GM12878 (cell line): ENCODE results near the gene PGK1. TPM values are rescaled to one million over a fixed set of nuclear protein-coding genes. Genes with fewer than 3 reads are reported as not detected.
A peak's percentile ranks its signal among the peaks of the same experiment; 100 is the strongest.

Experiments
- ASH2L ChIP-seq: fragments of 300-600, 200-600 bp; sonication (generic); IDR thresholded peaks from 2 replicates; pipeline ENCODE4 v1.6.1; 2017; ENCODE audit warnings: low read depth, mild to moderate bottlenecking, borderline replicate concordance
- CBX3 ChIP-seq: fragments of 200-600 bp; sonication (generic); IDR thresholded peaks from 2 replicates; pipeline ENCODE4 v1.6.1; 2016; ENCODE audit warnings: low read depth, borderline replicate concordance
- ESRRA ChIP-seq: IDR thresholded peaks from 2 replicates; pipeline ENCODE4 v1.6.1; 2012; ENCODE audit warnings: mild to moderate bottlenecking, low read length, improper control_type of control experiment
- NFYA ChIP-seq: IDR thresholded peaks from 2 replicates; pipeline ENCODE4 v1.6.1; 2011; ENCODE audit warnings: low read depth, mild to moderate bottlenecking, low read length, improper control_type of control experiment, borderline replicate concordance
- NFYB ChIP-seq: IDR thresholded peaks from 2 replicates; pipeline ENCODE4 v1.6.1; 2011; ENCODE audit warnings: low read depth, mild to moderate bottlenecking, low read length, improper control_type of control experiment, moderate library complexity; ENCODE audit not compliant: insufficient read depth
- POU2F2 ChIP-seq: IDR thresholded peaks from 3 replicates; pipeline ENCODE4 v1.6.1; 2011; ENCODE audit warnings: low read depth, mild to moderate bottlenecking, low read length, borderline replicate concordance
- RCOR1 ChIP-seq: conservative IDR thresholded peaks from 2 replicates; pipeline ENCODE4 v1.6.1; 2012; ENCODE audit warnings: low read depth, low read length, improper control_type of control experiment
- SMARCA5 ChIP-seq: fragments of 450-650 bp; IDR thresholded peaks from 2 replicates; pipeline ENCODE4 v1.6.1; 2017; ENCODE audit warnings: mild to moderate bottlenecking
- TCF3 ChIP-seq: IDR thresholded peaks from 2 replicates; pipeline ENCODE4 v1.6.1; 2012; ENCODE audit warnings: low read depth, mild to moderate bottlenecking, low read length, borderline replicate concordance; ENCODE audit not compliant: insufficient read depth
- ZNF274 ChIP-seq: IDR thresholded peaks from one replicate; pipeline ENCODE4 v1.8.0; 2011; ENCODE audit not compliant: insufficient read length, insufficient read depth
- polyA plus RNA-seq, 11 experiments: library from polyadenylated mRNA; depleted of rRNA in 4 of 11; unstranded in 6 of 11; stranded (reverse) in 5 of 11; fragments of >200 nt; fragmentation: Nextera tagmentation in 4 of 11; fragmentation: Illumina TruSeq in 1 of 11; extraction: Ambion mirVana in 4 of 11; extraction: Trizol in 1 of 11; gene quantifications; 1 replicate in 1 of 11; 2 replicates in 10 of 11; pipeline versions ENCODE4 v1.2.1 to v1.2.3, GENCODE V29; 2011 to 2016; ENCODE audit warnings: inconsistent platforms in 2 of 11, missing spikeins in 2 of 11, low read depth in 1 of 11
- total RNA-seq, 4 experiments: library from RNA; depleted of rRNA in 3 of 4; stranded (reverse); fragments of >200 nt in 3 of 4; fragmentation: Illumina TruSeq in 1 of 4; extraction: Trizol in 1 of 4; gene quantifications; 2 replicates each; pipeline versions ENCODE4 v1.2.1 to v1.2.3, GENCODE V29; 2013 to 2021
- TF ChIP-seq, protein P1 (sequence below): fragments of 450-650 bp; IDR thresholded peaks from 2 replicates; pipeline ENCODE4 v1.6.1; 2016; ENCODE audit warnings: mild to moderate bottlenecking
- TF ChIP-seq, protein P2 (sequence below): fragments of 450-650 bp; IDR thresholded peaks from 2 replicates; pipeline ENCODE4 v1.6.1; 2016; ENCODE audit warnings: mild to moderate bottlenecking, moderate library complexity, borderline replicate concordance
- TF ChIP-seq, protein P3 (sequence below): fragments of 450-650 bp; IDR thresholded peaks from 2 replicates; pipeline ENCODE4 v1.6.1; 2017; ENCODE audit warnings: mild to moderate bottlenecking
- TF ChIP-seq, protein P4 (sequence below): fragments of 450-650 bp; IDR thresholded peaks from 2 replicates; pipeline ENCODE4 v1.6.1; 2017; ENCODE audit warnings: low read depth, mild to moderate bottlenecking, moderate library complexity
- TF ChIP-seq, protein P5 (sequence below): fragments of 450-650 bp; IDR thresholded peaks from 2 replicates; pipeline ENCODE4 v1.6.1; 2017; ENCODE audit warnings: mild to moderate bottlenecking, moderate library complexity

PGK1 gene
- total and polyA plus RNA-seq, 10 of the 15 experiments (the other 5 are each of a cell fraction or from before 2014, with no cell fraction given), result 370 to 1,825 (median 629) TPM

DNA sequence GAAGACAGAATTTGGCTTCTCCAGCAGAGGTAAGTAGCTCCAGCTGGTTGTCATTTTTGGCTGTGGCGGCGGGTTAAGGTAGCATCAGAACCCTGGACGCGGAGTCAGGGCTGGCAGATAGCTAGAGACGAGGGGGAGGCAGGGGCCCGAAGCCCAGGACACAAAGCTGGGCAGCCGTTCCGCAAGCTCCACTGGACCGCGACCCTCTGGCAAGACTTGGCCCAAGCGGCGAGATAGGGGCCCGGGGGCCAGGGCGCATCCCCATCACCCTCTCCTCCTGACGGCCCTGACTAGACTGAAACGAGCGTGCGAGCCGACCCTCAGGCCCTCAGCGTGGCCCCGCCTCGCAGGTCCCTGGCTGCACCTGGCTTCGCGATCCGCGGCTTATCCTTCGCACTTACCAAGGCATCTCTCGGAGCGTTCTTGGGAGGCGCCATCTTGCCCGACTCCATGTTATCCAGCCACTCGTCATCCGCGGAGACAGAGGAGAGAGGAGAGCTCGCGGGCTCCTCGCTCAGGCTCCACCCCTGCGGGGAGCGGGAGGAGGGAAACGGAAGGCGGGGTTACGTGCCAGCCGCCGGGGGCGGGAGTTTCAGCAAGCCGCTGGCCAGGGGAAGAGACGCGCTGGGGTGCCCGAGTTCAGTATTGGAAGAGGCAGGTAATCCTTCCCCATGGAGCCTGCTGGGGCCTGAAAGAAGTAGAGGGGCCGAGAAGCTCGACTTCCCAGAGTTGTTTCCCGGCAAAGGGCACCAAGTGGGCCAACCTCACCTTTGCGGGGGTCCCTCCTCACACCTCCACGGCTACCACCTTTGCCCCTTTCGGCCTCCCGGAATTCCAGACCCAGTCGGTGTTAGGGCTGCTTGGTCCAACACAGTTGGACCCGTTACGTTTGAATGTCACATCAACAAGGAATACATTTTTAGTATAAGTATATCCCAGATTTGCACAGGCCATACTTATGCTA lies 35.4 kb downstream of the PGK1 start, which contains the start of gene TAF9B (continued):
- TF ChIP-seq, protein P1, sequence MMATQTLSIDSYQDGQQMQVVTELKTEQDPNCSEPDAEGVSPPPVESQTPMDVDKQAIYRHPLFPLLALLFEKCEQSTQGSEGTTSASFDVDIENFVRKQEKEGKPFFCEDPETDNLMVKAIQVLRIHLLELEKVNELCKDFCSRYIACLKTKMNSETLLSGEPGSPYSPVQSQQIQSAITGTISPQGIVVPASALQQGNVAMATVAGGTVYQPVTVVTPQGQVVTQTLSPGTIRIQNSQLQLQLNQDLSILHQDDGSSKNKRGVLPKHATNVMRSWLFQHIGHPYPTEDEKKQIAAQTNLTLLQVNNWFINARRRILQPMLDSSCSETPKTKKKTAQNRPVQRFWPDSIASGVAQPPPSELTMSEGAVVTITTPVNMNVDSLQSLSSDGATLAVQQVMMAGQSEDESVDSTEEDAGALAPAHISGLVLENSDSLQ, result no peak
- TF ChIP-seq SMARCA5 (no peak), NFYB (no peak), POU2F2 (peak; percentile 31; the same call in 1 of the 3 replicates), RCOR1 (no peak), CBX3 (no peak), NFYA (no peak), ZNF274 (no peak), ESRRA (no peak), ASH2L (no peak), TCF3 (no peak)
- TF ChIP-seq, protein P2, sequence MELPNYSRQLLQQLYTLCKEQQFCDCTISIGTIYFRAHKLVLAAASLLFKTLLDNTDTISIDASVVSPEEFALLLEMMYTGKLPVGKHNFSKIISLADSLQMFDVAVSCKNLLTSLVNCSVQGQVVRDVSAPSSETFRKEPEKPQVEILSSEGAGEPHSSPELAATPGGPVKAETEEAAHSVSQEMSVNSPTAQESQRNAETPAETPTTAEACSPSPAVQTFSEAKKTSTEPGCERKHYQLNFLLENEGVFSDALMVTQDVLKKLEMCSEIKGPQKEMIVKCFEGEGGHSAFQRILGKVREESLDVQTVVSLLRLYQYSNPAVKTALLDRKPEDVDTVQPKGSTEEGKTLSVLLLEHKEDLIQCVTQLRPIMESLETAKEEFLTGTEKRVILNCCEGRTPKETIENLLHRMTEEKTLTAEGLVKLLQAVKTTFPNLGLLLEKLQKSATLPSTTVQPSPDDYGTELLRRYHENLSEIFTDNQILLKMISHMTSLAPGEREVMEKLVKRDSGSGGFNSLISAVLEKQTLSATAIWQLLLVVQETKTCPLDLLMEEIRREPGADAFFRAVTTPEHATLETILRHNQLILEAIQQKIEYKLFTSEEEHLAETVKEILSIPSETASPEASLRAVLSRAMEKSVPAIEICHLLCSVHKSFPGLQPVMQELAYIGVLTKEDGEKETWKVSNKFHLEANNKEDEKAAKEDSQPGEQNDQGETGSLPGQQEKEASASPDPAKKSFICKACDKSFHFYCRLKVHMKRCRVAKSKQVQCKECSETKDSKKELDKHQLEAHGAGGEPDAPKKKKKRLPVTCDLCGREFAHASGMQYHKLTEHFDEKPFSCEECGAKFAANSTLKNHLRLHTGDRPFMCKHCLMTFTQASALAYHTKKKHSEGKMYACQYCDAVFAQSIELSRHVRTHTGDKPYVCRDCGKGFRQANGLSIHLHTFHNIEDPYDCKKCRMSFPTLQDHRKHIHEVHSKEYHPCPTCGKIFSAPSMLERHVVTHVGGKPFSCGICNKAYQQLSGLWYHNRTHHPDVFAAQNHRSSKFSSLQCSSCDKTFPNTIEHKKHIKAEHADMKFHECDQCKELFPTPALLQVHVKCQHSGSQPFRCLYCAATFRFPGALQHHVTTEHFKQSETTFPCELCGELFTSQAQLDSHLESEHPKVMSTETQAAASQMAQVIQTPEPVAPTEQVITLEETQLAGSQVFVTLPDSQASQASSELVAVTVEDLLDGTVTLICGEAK, result no peak
- TF ChIP-seq, protein P3, sequence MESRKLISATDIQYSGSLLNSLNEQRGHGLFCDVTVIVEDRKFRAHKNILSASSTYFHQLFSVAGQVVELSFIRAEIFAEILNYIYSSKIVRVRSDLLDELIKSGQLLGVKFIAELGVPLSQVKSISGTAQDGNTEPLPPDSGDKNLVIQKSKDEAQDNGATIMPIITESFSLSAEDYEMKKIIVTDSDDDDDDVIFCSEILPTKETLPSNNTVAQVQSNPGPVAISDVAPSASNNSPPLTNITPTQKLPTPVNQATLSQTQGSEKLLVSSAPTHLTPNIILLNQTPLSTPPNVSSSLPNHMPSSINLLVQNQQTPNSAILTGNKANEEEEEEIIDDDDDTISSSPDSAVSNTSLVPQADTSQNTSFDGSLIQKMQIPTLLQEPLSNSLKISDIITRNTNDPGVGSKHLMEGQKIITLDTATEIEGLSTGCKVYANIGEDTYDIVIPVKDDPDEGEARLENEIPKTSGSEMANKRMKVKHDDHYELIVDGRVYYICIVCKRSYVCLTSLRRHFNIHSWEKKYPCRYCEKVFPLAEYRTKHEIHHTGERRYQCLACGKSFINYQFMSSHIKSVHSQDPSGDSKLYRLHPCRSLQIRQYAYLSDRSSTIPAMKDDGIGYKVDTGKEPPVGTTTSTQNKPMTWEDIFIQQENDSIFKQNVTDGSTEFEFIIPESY, result no peak
- TF ChIP-seq, protein P4, sequence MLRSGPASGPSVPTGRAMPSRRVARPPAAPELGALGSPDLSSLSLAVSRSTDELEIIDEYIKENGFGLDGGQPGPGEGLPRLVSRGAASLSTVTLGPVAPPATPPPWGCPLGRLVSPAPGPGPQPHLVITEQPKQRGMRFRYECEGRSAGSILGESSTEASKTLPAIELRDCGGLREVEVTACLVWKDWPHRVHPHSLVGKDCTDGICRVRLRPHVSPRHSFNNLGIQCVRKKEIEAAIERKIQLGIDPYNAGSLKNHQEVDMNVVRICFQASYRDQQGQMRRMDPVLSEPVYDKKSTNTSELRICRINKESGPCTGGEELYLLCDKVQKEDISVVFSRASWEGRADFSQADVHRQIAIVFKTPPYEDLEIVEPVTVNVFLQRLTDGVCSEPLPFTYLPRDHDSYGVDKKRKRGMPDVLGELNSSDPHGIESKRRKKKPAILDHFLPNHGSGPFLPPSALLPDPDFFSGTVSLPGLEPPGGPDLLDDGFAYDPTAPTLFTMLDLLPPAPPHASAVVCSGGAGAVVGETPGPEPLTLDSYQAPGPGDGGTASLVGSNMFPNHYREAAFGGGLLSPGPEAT, result 0 out of 2 replicates have a peak, but pooled peaks have one; percentile 34
- TF ChIP-seq, protein P5, sequence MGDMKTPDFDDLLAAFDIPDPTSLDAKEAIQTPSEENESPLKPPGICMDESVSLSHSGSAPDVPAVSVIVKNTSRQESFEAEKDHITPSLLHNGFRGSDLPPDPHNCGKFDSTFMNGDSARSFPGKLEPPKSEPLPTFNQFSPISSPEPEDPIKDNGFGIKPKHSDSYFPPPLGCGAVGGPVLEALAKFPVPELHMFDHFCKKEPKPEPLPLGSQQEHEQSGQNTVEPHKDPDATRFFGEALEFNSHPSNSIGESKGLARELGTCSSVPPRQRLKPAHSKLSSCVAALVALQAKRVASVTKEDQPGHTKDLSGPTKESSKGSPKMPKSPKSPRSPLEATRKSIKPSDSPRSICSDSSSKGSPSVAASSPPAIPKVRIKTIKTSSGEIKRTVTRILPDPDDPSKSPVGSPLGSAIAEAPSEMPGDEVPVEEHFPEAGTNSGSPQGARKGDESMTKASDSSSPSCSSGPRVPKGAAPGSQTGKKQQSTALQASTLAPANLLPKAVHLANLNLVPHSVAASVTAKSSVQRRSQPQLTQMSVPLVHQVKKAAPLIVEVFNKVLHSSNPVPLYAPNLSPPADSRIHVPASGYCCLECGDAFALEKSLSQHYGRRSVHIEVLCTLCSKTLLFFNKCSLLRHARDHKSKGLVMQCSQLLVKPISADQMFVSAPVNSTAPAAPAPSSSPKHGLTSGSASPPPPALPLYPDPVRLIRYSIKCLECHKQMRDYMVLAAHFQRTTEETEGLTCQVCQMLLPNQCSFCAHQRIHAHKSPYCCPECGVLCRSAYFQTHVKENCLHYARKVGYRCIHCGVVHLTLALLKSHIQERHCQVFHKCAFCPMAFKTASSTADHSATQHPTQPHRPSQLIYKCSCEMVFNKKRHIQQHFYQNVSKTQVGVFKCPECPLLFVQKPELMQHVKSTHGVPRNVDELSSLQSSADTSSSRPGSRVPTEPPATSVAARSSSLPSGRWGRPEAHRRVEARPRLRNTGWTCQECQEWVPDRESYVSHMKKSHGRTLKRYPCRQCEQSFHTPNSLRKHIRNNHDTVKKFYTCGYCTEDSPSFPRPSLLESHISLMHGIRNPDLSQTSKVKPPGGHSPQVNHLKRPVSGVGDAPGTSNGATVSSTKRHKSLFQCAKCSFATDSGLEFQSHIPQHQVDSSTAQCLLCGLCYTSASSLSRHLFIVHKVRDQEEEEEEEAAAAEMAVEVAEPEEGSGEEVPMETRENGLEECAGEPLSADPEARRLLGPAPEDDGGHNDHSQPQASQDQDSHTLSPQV, result no peak
